HCT116 (cell line): ENCODE data around the gene ABHD2.

Source experiments
- CTCF ChIP-seq, 3 experiments: fragments of 200-600 bp in 1 of 3; sonication (generic) in 1 of 3; IDR thresholded peaks in 2 of 3; conservative IDR thresholded peaks in 1 of 3; 2 replicates each; pipeline ENCODE4 v1.5.1; 2012 to 2017; ENCODE audit warnings: low read depth in 2 of 3, low read length in 2 of 3, antibody characterized with exemption in 1 of 3, borderline replicate concordance in 1 of 3, control low read depth in 1 of 3, mild to moderate bottlenecking in 1 of 3, mixed read lengths in 1 of 3, mixed run types in 1 of 3, moderate library complexity in 1 of 3; ENCODE audit not compliant: insufficient read depth in 1 of 3
- EZH2phosphoT487 ChIP-seq: fragments of 200-600 bp; IDR thresholded peaks from 2 replicates; pipeline ENCODE4 v1.6.1; 2018; ENCODE audit warnings: antibody characterized with exemption, borderline replicate concordance
- JUND ChIP-seq: IDR thresholded peaks from 2 replicates; pipeline ENCODE4 v1.6.1; 2012
- POLR2A ChIP-seq: IDR thresholded peaks from 2 replicates; pipeline ENCODE4 v1.7.0; 2011; ENCODE audit warnings: borderline replicate concordance; ENCODE audit not compliant: insufficient read depth, insufficient read length; ENCODE audit errors: extremely low read depth
- POLR2AphosphoS5 ChIP-seq: IDR thresholded peaks from 2 replicates; pipeline ENCODE4 v1.6.1; 2011; ENCODE audit warnings: mild to moderate bottlenecking, low read depth, low read length, moderate library complexity
- RAD21 ChIP-seq: IDR thresholded peaks from 2 replicates; pipeline ENCODE4 v1.6.1; 2012; ENCODE audit warnings: low read depth, mild to moderate bottlenecking
- REST ChIP-seq: IDR thresholded peaks from 2 replicates; pipeline ENCODE4 v1.6.1; 2012; ENCODE audit warnings: low read depth
- SP1 ChIP-seq: IDR thresholded peaks from 2 replicates; pipeline ENCODE4 v1.6.1; 2012; ENCODE audit warnings: low read depth
- SRF ChIP-seq: IDR thresholded peaks from 2 replicates; pipeline ENCODE4 v1.6.1; 2012; ENCODE audit warnings: low read depth
- TF ChIP-seq, protein P1 (sequence below): IDR thresholded peaks from 2 replicates; pipeline ENCODE4 v1.6.1; 2012
- TF ChIP-seq, protein P2 (sequence below): IDR thresholded peaks from 2 replicates; pipeline ENCODE4 v1.6.1; 2012

- TF ChIP-seq POLR2AphosphoS5 (no peak), RAD21 (no peak), CTCF (IDR thresholded peaks at IDR 0.05 in 2 of 3, conservative IDR thresholded peaks at IDR 0.05 in 1 of 3; ENCODE audit: borderline replicate concordance in 1 of 3, insufficient read depth in 1 of 3, low read depth in 2 of 3, low read length in 2 of 3) (no peak), REST (no peak), SP1 (no peak), POLR2A (no peak), JUND (no peak), SRF (no peak), EZH2phosphoT487 (no peak)
- TF ChIP-seq, protein P1, sequence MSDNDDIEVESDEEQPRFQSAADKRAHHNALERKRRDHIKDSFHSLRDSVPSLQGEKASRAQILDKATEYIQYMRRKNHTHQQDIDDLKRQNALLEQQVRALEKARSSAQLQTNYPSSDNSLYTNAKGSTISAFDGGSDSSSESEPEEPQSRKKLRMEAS: no peak
- TF ChIP-seq, protein P2, sequence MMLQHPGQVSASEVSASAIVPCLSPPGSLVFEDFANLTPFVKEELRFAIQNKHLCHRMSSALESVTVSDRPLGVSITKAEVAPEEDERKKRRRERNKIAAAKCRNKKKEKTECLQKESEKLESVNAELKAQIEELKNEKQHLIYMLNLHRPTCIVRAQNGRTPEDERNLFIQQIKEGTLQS: no peak
Observed at GRCh38 chr15:89115547-89115946, 27.3 kb downstream of the ABHD2 start.
